ENCODE measurements around the gene ATAT1. TPM values are rescaled to one million over a fixed set of nuclear protein-coding genes. Genes with fewer than 3 reads are reported as not detected.
A peak's percentile ranks its signal among the peaks of the same experiment; 100 is the strongest.

The ATAT1 gene
- total and polyA plus RNA-seq, 2 of the 13 experiments (the other 11 are each of a cell fraction or from before 2014, with no cell fraction given) = 9.2 to 23.6 TPM

GRCh38 chr6:30683183-30683979, 56.7 kb downstream of the ATAT1 start:
- H3K27me3 ChIP-seq (ENCODE audit: control insufficient read depth in 1 of 2, insufficient read depth in 2 of 2, low read length in 2 of 2) = no peaks in the 10 kb centered on the region
- H3K9me3 ChIP-seq (ENCODE audit: low read length) = no peaks in the 10 kb centered on the region
- POLR2A ChIA-PET = interaction anchor here (0.5 to 2.5 kb wide), 6 partner anchors 11 to 99 kb away, joined by 3 to 10 read pairs (median 6); partner anchors contain the start of genes DHX16 and MDC1
- peak overlapping the region; percentile 48 for H3K4me2 ChIP-seq (ENCODE audit: low read depth, low read length)
- H3K79me2 ChIP-seq (ENCODE audit: insufficient read depth, low read length) = no peaks in the 10 kb centered on the region
- TF ChIP-seq ZNF350 (CRISPR knock-in tag; IDR thresholded peaks at IDR 0.05; ENCODE audit: borderline replicate concordance, low read depth) (0 out of 2 replicates have a peak, but pooled peaks have one; percentile 7), MIXL1 (CRISPR knock-in tag; IDR thresholded peaks at IDR 0.05) (no peak), ZNF317 (CRISPR knock-in tag; IDR thresholded peaks at IDR 0.05) (no peak), FIP1L1 (IDR thresholded peaks at IDR 0.05; ENCODE audit: borderline replicate concordance, insufficient read depth, low read depth, low read length) (no peak), MAFG (CRISPR knock-in tag; IDR thresholded peaks at IDR 0.05) (no peak), ZFYVE20 (CRISPR knock-in tag; IDR thresholded peaks at IDR 0.05; ENCODE audit: borderline replicate concordance, low read depth) (no peak), ZNF781 (CRISPR knock-in tag; IDR thresholded peaks at IDR 0.05; ENCODE audit: borderline replicate concordance, not compliant biosample characterization) (no peak), RARA (CRISPR knock-in tag; IDR thresholded peaks at IDR 0.05) (no peak), ZNF414 (CRISPR knock-in tag; IDR thresholded peaks at IDR 0.05) (no peak), FOXP1 (IDR thresholded peaks at IDR 0.05) (no peak), FOXP1 (CRISPR knock-in tag; IDR thresholded peaks at IDR 0.05) (no peak), ZNF788 (CRISPR knock-in tag; IDR thresholded peaks at IDR 0.05; ENCODE audit: borderline replicate concordance) (no peak), KLF12 (CRISPR knock-in tag; IDR thresholded peaks at IDR 0.05; ENCODE audit: borderline replicate concordance) (no peak), MXD4 (CRISPR knock-in tag; IDR thresholded peaks at IDR 0.05) (no peak), HNRNPK (IDR thresholded peaks at IDR 0.05; ENCODE audit: low read depth, low read length, poor library complexity, severe bottlenecking) (peak; percentile 39)
- TF ChIP-seq, protein P1, sequence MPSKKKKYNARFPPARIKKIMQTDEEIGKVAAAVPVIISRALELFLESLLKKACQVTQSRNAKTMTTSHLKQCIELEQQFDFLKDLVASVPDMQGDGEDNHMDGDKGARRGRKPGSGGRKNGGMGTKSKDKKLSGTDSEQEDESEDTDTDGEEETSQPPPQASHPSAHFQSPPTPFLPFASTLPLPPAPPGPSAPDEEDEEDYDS (CRISPR knock-in tag; IDR thresholded peaks at IDR 0.05) = no peak
- ATAC-seq = no peak
- H3K4me3 ChIP-seq (replicated peaks in 1 of 3; ENCODE audit: insufficient read depth in 1 of 3, low read depth in 2 of 3, low read length in 3 of 3) = no peak overlapping the region
- H3K9ac ChIP-seq (ENCODE audit: insufficient read depth, low read depth, low read length) = peak overlapping the region; percentile 24; the same call in 1 of the 2 replicates
- peak overlapping the region; percentile 3 for H3K27ac ChIP-seq (ENCODE audit: extremely low read length, insufficient read depth, low read length)
- intact Hi-C loops (cut with micrococcal nuclease; ENCODE audit: unreplicated experiment) = no loop called here
- CTCF ChIA-PET (ENCODE audit: low intra/inter-chr PET ratio, low total read pairs) = interaction anchor here (0.7 to 3.5 kb wide), 2 partner anchors 39 to 42 kb away, joined by 3 to 11 read pairs; no protein-coding TSS in a partner anchor
- in situ Hi-C loops (cut with HindIII; ENCODE audit: extremely low pct_ligation_motif_present, low pct_unique_long_range_greater_than_20kb) = loop anchor here (25.0 kb wide), 1 partner anchor 404 kb away; no protein-coding TSS in a partner anchor
- no peaks in the 10 kb centered on the region for H4K20me1 ChIP-seq (ENCODE audit: insufficient read depth, low read length)
- no peak for FAIRE-seq
- no TSS peak for BruUV-seq (replicated peaks)
- DNase-seq (ENCODE audit: low spot score) = no peak
- H3K4me1 ChIP-seq (ENCODE audit: insufficient read depth, low read length) = peaks cover 69% of the 10 kb centered on the region
- no peaks in the 10 kb centered on the region for H3K36me3 ChIP-seq (replicated peaks in 1 of 2; ENCODE audit: control insufficient read depth in 1 of 2, insufficient read depth in 2 of 2, low read length in 2 of 2)
- H2AFZ ChIP-seq (ENCODE audit: low read length) = no peak overlapping the region
- 58% methylated on average over 7 of the region's 7 CpGs for WGBS (ENCODE audit: low lambda C conversion rate)
